Mesendoderm (in vitro differentiated cells): ENCODE results near the gene EVA1A.
"Not testable (repeated sequence)": the region's sequence is repeated elsewhere in the genome, so short reads cannot be mapped to it uniquely, and the experiment has no call there.

Experiments
- DNase-seq: peaks from one replicate; pipeline ENCODE4 v3.0.0; 2013
- H2AK5ac ChIP-seq: 2 replicates; pipeline ENCODE4 v1.6.1; 2013; ENCODE audit warnings: low read length, inconsistent platforms
- H2BK120ac ChIP-seq: 2 replicates; pipeline ENCODE4 v1.6.1; 2013; ENCODE audit warnings: low read depth, mild to moderate bottlenecking, low read length, moderate library complexity, mixed read lengths
- H2BK15ac ChIP-seq: replicated peaks from 2 replicates; pipeline ENCODE4 v1.6.1; 2013; ENCODE audit warnings: low read depth, mild to moderate bottlenecking, moderate library complexity
- H2BK5ac ChIP-seq: 2 replicates; pipeline ENCODE4 v1.6.1; 2013; ENCODE audit warnings: low read length, inconsistent platforms
- H3K18ac ChIP-seq: 2 replicates; pipeline ENCODE4 v1.6.1; 2013; ENCODE audit warnings: mild to moderate bottlenecking, low read length, mixed read lengths
- H3K23ac ChIP-seq: one replicate; pipeline ENCODE4 v1.6.1; 2013; ENCODE audit warnings: low read length
- H3K27ac ChIP-seq: 2 replicates; pipeline ENCODE4 v1.5.1; 2013; ENCODE audit warnings: low read depth, mild to moderate bottlenecking, inconsistent platforms, low read length, moderate library complexity
- H3K27me3 ChIP-seq: 2 replicates; pipeline ENCODE4 v1.6.1; 2013; ENCODE audit warnings: low read length, control low read depth, mild to moderate bottlenecking, inconsistent platforms; ENCODE audit not compliant: insufficient read depth, poor library complexity
- H3K36me3 ChIP-seq: 2 replicates; pipeline ENCODE4 v1.6.1; 2013; ENCODE audit warnings: low read length, inconsistent platforms; ENCODE audit not compliant: control insufficient read depth, insufficient read depth
- H3K4ac ChIP-seq: one replicate; pipeline ENCODE4 v1.6.1; 2013; ENCODE audit warnings: low read depth, mild to moderate bottlenecking, low read length, moderate library complexity
- H3K4me1 ChIP-seq: 2 replicates; pipeline ENCODE4 v1.6.1; 2013; ENCODE audit warnings: low read depth, low read length, inconsistent platforms; ENCODE audit not compliant: control insufficient read depth
- H3K4me2 ChIP-seq: 2 replicates; pipeline ENCODE4 v1.6.1; 2013; ENCODE audit warnings: low read length
- H3K4me3 ChIP-seq: 2 replicates; pipeline ENCODE4 v1.5.1; 2013; ENCODE audit warnings: mild to moderate bottlenecking, low read length
- H3K56ac ChIP-seq: one replicate; pipeline ENCODE4 v1.6.1; 2013; ENCODE audit warnings: low read length
- H3K79me1 ChIP-seq: 2 replicates; pipeline ENCODE4 v1.6.1; 2013; ENCODE audit warnings: low read length, inconsistent platforms
- H3K79me2 ChIP-seq: 2 replicates; pipeline ENCODE4 v1.6.1; 2013; ENCODE audit warnings: mild to moderate bottlenecking, low read length; ENCODE audit not compliant: control insufficient read depth, insufficient read depth
- H3K9ac ChIP-seq: 2 replicates; pipeline ENCODE4 v1.6.1; 2013; ENCODE audit warnings: low read length, inconsistent platforms
- H4K5ac ChIP-seq: one replicate; pipeline ENCODE4 v1.6.1; 2013; ENCODE audit warnings: low read length
- H4K8ac ChIP-seq: one replicate; pipeline ENCODE4 v1.6.1; 2013; ENCODE audit warnings: low read depth, mild to moderate bottlenecking, control low read depth, low read length, moderate library complexity
- WGBS: extraction: QIAGEN DNeasy Blood & Tissue Kit; methylation state at CpG from one replicate; pipeline ENCODE4 v1.1.7; 2013; ENCODE audit warnings: low lambda C conversion rate, missing lambda C conversion rate; ENCODE audit not compliant: insufficient coverage; ENCODE audit errors: extremely low coverage; 5-methylcytosine and 5-hydroxymethylcytosine counted together

Gene EVA1A

DNA sequence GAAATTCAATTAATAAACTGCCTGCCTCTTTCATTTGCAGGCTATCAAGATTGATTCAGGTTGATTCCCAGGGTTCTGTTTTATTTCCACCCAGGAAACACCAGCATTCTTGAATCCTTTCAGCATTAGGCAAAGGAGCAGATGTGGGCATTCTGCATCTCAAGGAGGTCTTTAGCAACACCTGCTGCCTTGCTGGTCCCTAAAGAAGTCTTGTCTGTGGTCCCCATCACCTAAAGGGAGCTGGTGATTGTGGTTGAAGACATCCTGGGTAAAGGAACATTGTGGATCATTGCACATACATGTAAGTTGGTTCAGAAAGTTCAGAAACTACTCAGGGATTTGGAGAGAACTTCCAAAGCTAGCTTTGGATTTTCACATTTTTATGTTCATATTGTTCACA, 78.3 kb downstream of the EVA1A start:
- Histone ChIP-seq H3K4ac (no peak overlapping the region), H3K79me2 (no peaks in the 10 kb centered on the region), H3K27ac (no peak overlapping the region), H2BK15ac (no peak overlapping the region), H3K18ac (no peak overlapping the region), H3K56ac (no peak overlapping the region), H3K23ac (no peak overlapping the region), H2AK5ac (no peak overlapping the region), H2BK120ac (no peak overlapping the region), H2BK5ac (no peak overlapping the region), H4K5ac (no peak overlapping the region), H3K4me3 (no peak overlapping the region), H3K36me3 (no peaks in the 10 kb centered on the region), H4K8ac (no peak overlapping the region), H3K4me2 (no peak overlapping the region), H3K4me1 (no peaks in the 10 kb centered on the region), H3K9ac (no peak overlapping the region), H3K79me1 (no peaks in the 10 kb centered on the region), H3K27me3 (no peaks in the 10 kb centered on the region)
- DNase-seq, result no peak

DNA sequence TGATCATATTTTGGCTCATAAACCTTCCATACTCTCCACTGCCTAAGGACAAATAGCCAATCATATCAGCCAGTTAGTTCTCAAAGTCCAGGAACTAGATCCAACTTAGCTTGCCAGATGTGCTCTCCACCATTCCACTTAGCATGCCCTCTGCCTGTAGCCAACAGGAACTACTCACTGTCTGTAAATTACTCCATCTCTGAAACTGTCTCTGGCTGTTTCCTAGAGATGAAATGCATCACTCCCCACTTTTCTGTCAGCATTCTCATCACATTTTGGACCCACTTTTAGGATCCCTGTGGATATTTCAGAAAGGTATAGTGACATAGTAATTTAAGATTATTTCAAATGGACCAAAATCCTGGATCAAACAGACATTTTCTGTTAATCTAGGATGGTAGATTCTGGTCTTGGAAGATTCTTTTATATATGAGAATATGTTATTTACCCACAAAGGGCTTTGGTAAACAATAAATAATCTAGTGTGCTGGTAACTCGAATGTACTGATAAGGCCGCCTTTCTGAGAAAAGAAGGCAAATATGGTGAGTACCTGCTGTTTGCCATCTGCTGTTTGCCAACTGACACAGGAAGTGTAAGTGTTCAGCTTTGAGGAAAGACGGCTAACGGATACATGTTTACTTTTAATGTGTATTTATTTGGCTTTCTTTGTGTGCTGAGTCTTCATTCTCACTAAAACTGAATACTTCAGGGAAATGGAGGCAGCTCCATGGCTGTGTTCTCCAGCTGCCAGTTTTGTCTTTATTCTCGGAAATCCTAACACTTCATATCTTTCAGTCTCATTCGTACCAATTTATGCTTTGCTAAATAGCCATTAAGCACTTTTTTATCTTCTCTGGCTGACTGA, 79.5 kb downstream of the EVA1A start:
- H3K9ac ChIP-seq, result no peak overlapping the region
- H2BK5ac ChIP-seq, result no peak overlapping the region
- H3K4me3 ChIP-seq, result no peak overlapping the region
- no peaks in the 10 kb centered on the region for H3K79me2 ChIP-seq
- no peak overlapping the region for H3K18ac ChIP-seq
- no peaks in the 10 kb centered on the region for H3K4me1 ChIP-seq
- no peak overlapping the region for H4K8ac ChIP-seq
- no peaks in the 10 kb centered on the region for H3K79me1 ChIP-seq
- H2BK15ac ChIP-seq, result no peak overlapping the region
- no peak overlapping the region for H2BK120ac ChIP-seq
- H3K56ac ChIP-seq, result no peak overlapping the region
- WGBS, result no CpG with 5 or more reads among the region's 6 CpGs
- DNase-seq, result peak; percentile 43
- H3K27me3 ChIP-seq, result no peaks in the 10 kb centered on the region
- H2AK5ac ChIP-seq, result no peak overlapping the region
- no peak overlapping the region for H3K4me2 ChIP-seq
- H4K5ac ChIP-seq, result no peak overlapping the region
- H3K27ac ChIP-seq, result no peak overlapping the region
- H3K23ac ChIP-seq, result no peak overlapping the region
- H3K4ac ChIP-seq, result no peak overlapping the region
- H3K36me3 ChIP-seq, result no peaks in the 10 kb centered on the region

DNA sequence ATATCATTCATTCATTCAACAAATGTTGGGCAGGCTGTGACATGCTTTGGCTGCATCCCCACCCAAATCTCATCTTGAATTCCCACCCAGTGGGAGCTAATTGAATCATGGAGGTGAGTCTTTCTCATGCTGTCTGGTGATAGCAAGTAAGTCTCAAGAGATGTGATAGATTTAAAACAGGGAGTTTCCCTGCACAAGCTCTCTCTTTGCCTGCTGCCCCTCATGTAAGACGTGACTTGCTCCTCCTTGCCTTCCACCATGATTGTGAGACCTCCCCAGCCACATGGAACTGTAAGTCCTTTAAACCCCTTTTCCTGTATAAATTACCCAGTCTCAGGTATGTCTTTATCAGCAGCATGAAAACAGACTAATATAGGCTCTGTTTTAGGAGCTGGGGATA, 83.0 kb downstream of the EVA1A start:
- not testable (repeated sequence) for H3K36me3 ChIP-seq, H3K4me2 ChIP-seq, H2BK5ac ChIP-seq, H2AK5ac ChIP-seq, H4K5ac ChIP-seq, H3K56ac ChIP-seq, DNase-seq, H3K4ac ChIP-seq, H4K8ac ChIP-seq, H3K79me1 ChIP-seq, H3K79me2 ChIP-seq, H2BK15ac ChIP-seq, H3K9ac ChIP-seq, H3K23ac ChIP-seq, H3K27ac ChIP-seq, H3K27me3 ChIP-seq, H3K4me1 ChIP-seq, H3K4me3 ChIP-seq, H3K18ac ChIP-seq, H2BK120ac ChIP-seq
- WGBS, result no CpG with 5 or more reads among the region's 1 CpG

- no peaks in the 10 kb centered on the region for H3K36me3 ChIP-seq
- no peak overlapping the region for H3K9ac ChIP-seq
- H3K18ac ChIP-seq, result no peak overlapping the region
- no peak overlapping the region for H3K27ac ChIP-seq
- no peak overlapping the region for H3K4me3 ChIP-seq
- no peak overlapping the region for H2BK120ac ChIP-seq
- H3K79me1 ChIP-seq, result no peaks in the 10 kb centered on the region
- no peaks in the 10 kb centered on the region for H3K27me3 ChIP-seq
- no peak overlapping the region for H4K8ac ChIP-seq
- H3K4me2 ChIP-seq, result no peak overlapping the region
- no peaks in the 10 kb centered on the region for H3K4me1 ChIP-seq
- H2BK15ac ChIP-seq, result no peak overlapping the region
- no peak overlapping the region for H3K23ac ChIP-seq
- no peak overlapping the region for H2BK5ac ChIP-seq
- no peak overlapping the region for H2AK5ac ChIP-seq
- H3K4ac ChIP-seq, result no peak overlapping the region
- no peaks in the 10 kb centered on the region for H3K79me2 ChIP-seq
- no peak for DNase-seq
- WGBS, result no CpG with 5 or more reads among the region's 2 CpGs
- no peak overlapping the region for H3K56ac ChIP-seq
- no peak overlapping the region for H4K5ac ChIP-seq
Observed at GRCh38 chr2:75476761-75477160, 84.0 kb downstream of the EVA1A start.

- no peaks in the 10 kb centered on the region for H3K27me3 ChIP-seq
- H2AK5ac ChIP-seq, result no peak overlapping the region
- H3K36me3 ChIP-seq, result no peaks in the 10 kb centered on the region
- H3K56ac ChIP-seq, result no peak overlapping the region
- H3K9ac ChIP-seq, result no peak overlapping the region
- WGBS, result no CpG with 5 or more reads among the region's 2 CpGs
- no peaks in the 10 kb centered on the region for H3K79me2 ChIP-seq
- no peak overlapping the region for H2BK15ac ChIP-seq
- no peaks in the 10 kb centered on the region for H3K79me1 ChIP-seq
- no peak overlapping the region for H4K5ac ChIP-seq
- H4K8ac ChIP-seq, result no peak overlapping the region
- no peak overlapping the region for H3K4ac ChIP-seq
- no peak overlapping the region for H3K4me3 ChIP-seq
- H3K18ac ChIP-seq, result no peak overlapping the region
- H3K23ac ChIP-seq, result no peak overlapping the region
- no peak for DNase-seq
- no peak overlapping the region for H2BK5ac ChIP-seq
- no peak overlapping the region for H3K27ac ChIP-seq
- H3K4me2 ChIP-seq, result no peak overlapping the region
- no peak overlapping the region for H2BK120ac ChIP-seq
- no peaks in the 10 kb centered on the region for H3K4me1 ChIP-seq
Observed at GRCh38 chr2:75475976-75476375, 84.8 kb downstream of the EVA1A start.

GRCh38 chr2:75475049-75475448, 85.7 kb downstream of the EVA1A start:
- H3K4me2 ChIP-seq, result no peak overlapping the region
- H3K56ac ChIP-seq, result no peak overlapping the region
- no peak overlapping the region for H2BK15ac ChIP-seq
- no peak overlapping the region for H2AK5ac ChIP-seq
- no peaks in the 10 kb centered on the region for H3K36me3 ChIP-seq
- H2BK5ac ChIP-seq, result no peak overlapping the region
- no peak overlapping the region for H3K23ac ChIP-seq
- H3K79me1 ChIP-seq, result no peaks in the 10 kb centered on the region
- H3K27ac ChIP-seq, result no peak overlapping the region
- no peaks in the 10 kb centered on the region for H3K4me1 ChIP-seq
- no peaks in the 10 kb centered on the region for H3K27me3 ChIP-seq
- no peak overlapping the region for H4K5ac ChIP-seq
- no CpG with 5 or more reads among the region's 2 CpGs for WGBS
- H4K8ac ChIP-seq, result no peak overlapping the region
- H2BK120ac ChIP-seq, result no peak overlapping the region
- no peak overlapping the region for H3K4ac ChIP-seq
- H3K18ac ChIP-seq, result no peak overlapping the region
- H3K9ac ChIP-seq, result no peak overlapping the region
- H3K4me3 ChIP-seq, result no peak overlapping the region
- H3K79me2 ChIP-seq, result no peaks in the 10 kb centered on the region
- DNase-seq, result no peak
